Ishikawa (cell line): ENCODE measurements around the gene SEC14L3.

Experiments used
- CEBPB ChIP-seq: IDR thresholded peaks from 2 replicates; pipeline ENCODE4 v1.6.1; 2012
- CREB1 ChIP-seq: IDR thresholded peaks from 2 replicates; pipeline ENCODE4 v1.6.1; 2012; ENCODE audit warnings: low read depth
- EP300 ChIP-seq: IDR thresholded peaks from 2 replicates; pipeline ENCODE4 v1.6.1; 2012; ENCODE audit warnings: borderline replicate concordance
- NFIC ChIP-seq: IDR thresholded peaks from 2 replicates; pipeline ENCODE4 v1.6.1; 2012
- RAD21 ChIP-seq: IDR thresholded peaks from 2 replicates; pipeline ENCODE4 v1.6.1; 2012; ENCODE audit warnings: low read depth
- YY1 ChIP-seq: IDR thresholded peaks from 2 replicates; pipeline ENCODE4 v1.6.1; 2012; ENCODE audit warnings: low read depth
- ZBTB7A ChIP-seq: IDR thresholded peaks from 2 replicates; pipeline ENCODE4 v1.6.1; 2012; ENCODE audit warnings: low read depth
- TF ChIP-seq, protein P1 (sequence below): IDR thresholded peaks from 2 replicates; pipeline ENCODE4 v1.6.1; 2012
- TF ChIP-seq, protein P2 (sequence below): IDR thresholded peaks from 2 replicates; pipeline ENCODE4 v1.6.1; 2012
- TF ChIP-seq, protein P3 (sequence below): IDR thresholded peaks from 2 replicates; pipeline ENCODE4 v1.6.1; 2012; ENCODE audit warnings: low read depth, mild to moderate bottlenecking

DNA sequence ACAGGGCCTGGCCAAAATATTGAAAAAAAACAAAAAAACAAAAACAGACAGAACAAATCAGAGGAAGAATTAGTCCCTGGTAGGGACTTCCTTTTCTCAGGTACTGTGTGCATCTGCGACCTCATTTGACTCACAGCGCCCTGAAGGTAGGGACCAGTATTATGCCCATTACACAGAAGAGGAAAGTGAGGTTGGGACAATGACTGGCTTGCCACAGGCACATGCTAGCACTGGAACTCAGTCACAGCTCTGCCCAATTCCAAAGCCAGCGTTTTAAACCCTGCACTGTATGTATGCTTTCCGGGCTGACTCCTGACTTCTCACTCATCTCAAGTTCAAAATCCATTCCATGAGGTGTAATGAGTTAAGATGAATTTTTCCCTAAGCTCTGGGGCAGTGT is 30.3 kb upstream of the SEC14L3 start:
- TF ChIP-seq CEBPB: no peak
- TF ChIP-seq, protein P1, sequence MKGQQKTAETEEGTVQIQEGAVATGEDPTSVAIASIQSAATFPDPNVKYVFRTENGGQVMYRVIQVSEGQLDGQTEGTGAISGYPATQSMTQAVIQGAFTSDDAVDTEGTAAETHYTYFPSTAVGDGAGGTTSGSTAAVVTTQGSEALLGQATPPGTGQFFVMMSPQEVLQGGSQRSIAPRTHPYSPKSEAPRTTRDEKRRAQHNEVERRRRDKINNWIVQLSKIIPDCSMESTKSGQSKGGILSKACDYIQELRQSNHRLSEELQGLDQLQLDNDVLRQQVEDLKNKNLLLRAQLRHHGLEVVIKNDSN: no peak
- TF ChIP-seq, protein P2, sequence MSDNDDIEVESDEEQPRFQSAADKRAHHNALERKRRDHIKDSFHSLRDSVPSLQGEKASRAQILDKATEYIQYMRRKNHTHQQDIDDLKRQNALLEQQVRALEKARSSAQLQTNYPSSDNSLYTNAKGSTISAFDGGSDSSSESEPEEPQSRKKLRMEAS: no peak
- no peak for TF ChIP-seq RAD21
- no peak for TF ChIP-seq ZBTB7A
- TF ChIP-seq CREB1: no peak
- TF ChIP-seq, protein P3, sequence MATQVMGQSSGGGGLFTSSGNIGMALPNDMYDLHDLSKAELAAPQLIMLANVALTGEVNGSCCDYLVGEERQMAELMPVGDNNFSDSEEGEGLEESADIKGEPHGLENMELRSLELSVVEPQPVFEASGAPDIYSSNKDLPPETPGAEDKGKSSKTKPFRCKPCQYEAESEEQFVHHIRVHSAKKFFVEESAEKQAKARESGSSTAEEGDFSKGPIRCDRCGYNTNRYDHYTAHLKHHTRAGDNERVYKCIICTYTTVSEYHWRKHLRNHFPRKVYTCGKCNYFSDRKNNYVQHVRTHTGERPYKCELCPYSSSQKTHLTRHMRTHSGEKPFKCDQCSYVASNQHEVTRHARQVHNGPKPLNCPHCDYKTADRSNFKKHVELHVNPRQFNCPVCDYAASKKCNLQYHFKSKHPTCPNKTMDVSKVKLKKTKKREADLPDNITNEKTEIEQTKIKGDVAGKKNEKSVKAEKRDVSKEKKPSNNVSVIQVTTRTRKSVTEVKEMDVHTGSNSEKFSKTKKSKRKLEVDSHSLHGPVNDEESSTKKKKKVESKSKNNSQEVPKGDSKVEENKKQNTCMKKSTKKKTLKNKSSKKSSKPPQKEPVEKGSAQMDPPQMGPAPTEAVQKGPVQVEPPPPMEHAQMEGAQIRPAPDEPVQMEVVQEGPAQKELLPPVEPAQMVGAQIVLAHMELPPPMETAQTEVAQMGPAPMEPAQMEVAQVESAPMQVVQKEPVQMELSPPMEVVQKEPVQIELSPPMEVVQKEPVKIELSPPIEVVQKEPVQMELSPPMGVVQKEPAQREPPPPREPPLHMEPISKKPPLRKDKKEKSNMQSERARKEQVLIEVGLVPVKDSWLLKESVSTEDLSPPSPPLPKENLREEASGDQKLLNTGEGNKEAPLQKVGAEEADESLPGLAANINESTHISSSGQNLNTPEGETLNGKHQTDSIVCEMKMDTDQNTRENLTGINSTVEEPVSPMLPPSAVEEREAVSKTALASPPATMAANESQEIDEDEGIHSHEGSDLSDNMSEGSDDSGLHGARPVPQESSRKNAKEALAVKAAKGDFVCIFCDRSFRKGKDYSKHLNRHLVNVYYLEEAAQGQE: no peak
- no peak for TF ChIP-seq EP300
- TF ChIP-seq NFIC: no peak
- no peak for TF ChIP-seq YY1
